ENCODE data around the gene PASK. TPM values are rescaled to one million over a fixed set of nuclear protein-coding genes. Genes with fewer than 3 reads are reported as not detected.

The PASK gene
- polyA plus RNA-seq, 1 donor (not counting 4 experiments of a cell fraction or from before 2014, with no cell fraction given) = 4.3 TPM

GRCh38 chr2:241068942-241069810 lies 80.1 kb downstream of the PASK start:
- H3K9me3 ChIP-seq (ENCODE audit: control insufficient read depth, low read depth, low read length) = no peaks in the 10 kb centered on the region
- no peaks in the 10 kb centered on the region for H3K9me1 ChIP-seq (ENCODE audit: control insufficient read depth, extremely low read depth, insufficient read depth, low read length)
- DNase-seq (ENCODE audit: low read depth, low spot score) (no peak), FAIRE-seq (no peak)
- H3K36me3 ChIP-seq (ENCODE audit: control insufficient read depth in 2 of 2, extremely low read depth in 1 of 2, insufficient read depth in 2 of 2, low read length in 2 of 2) = no peaks in the 10 kb centered on the region
- H3K9ac ChIP-seq (ENCODE audit: control insufficient read depth, extremely low read depth, insufficient read depth, low read length) = no peak overlapping the region
- no peak overlapping the region for H3K27ac ChIP-seq (ENCODE audit: control insufficient read depth, insufficient read depth, low read length)
- H3K27me3 ChIP-seq (ENCODE audit: control insufficient read depth, extremely low read depth, insufficient read depth, low read length) = peaks cover 7% of the 10 kb centered on the region
- no peaks in the 10 kb centered on the region for H3K79me2 ChIP-seq (ENCODE audit: control insufficient read depth, insufficient read depth, low read length)
- no peaks in the 10 kb centered on the region for H4K20me1 ChIP-seq (ENCODE audit: control insufficient read depth, extremely low read depth, insufficient read depth, low read length)
- no peak overlapping the region for H3K4me2 ChIP-seq (ENCODE audit: control insufficient read depth, extremely low read depth, insufficient read depth, low read depth, low read length)
- H3K4me1 ChIP-seq (ENCODE audit: control insufficient read depth, extremely low read depth, insufficient read depth, low read length) = no peaks in the 10 kb centered on the region
- dilution Hi-C loops (cut with MboI; ENCODE audit: extremely low pct_ligation_motif_present, low sequenced_read_pairs) = no loop called here
- no peak overlapping the region for H3K4me3 ChIP-seq (ENCODE audit: control insufficient read depth in 2 of 3, extremely low read depth in 1 of 3, insufficient read depth in 2 of 3, low read depth in 1 of 3, low read length in 3 of 3)
- H2AFZ ChIP-seq (ENCODE audit: control insufficient read depth, low read length) = no peak overlapping the region
- no peak for TF ChIP-seq CTCF (optimal IDR thresholded peaks at IDR 0.05 in 1 of 3, IDR thresholded peaks at IDR 0.05 in 1 of 3, conservative IDR thresholded peaks at IDR 0.05 in 1 of 3; ENCODE audit: extremely low read depth in 1 of 3, insufficient read depth in 2 of 3, low read length in 3 of 3)
- no peak for TF ChIP-seq EZH2 (IDR thresholded peaks at IDR 0.05; ENCODE audit: low read length)

GRCh38 chr2:241068136-241068941 lies 80.9 kb downstream of the PASK start:
- no peak overlapping the region for H3K4me2 ChIP-seq (ENCODE audit: control insufficient read depth, extremely low read depth, insufficient read depth, low read depth, low read length)
- no peak overlapping the region for H3K4me3 ChIP-seq (ENCODE audit: control insufficient read depth in 2 of 3, extremely low read depth in 1 of 3, insufficient read depth in 2 of 3, low read depth in 1 of 3, low read length in 3 of 3)
- H3K4me1 ChIP-seq (ENCODE audit: control insufficient read depth, extremely low read depth, insufficient read depth, low read length) = peaks cover 1% of the 10 kb centered on the region
- peaks cover 7% of the 10 kb centered on the region for H3K27me3 ChIP-seq (ENCODE audit: control insufficient read depth, extremely low read depth, insufficient read depth, low read length)
- H3K79me2 ChIP-seq (ENCODE audit: control insufficient read depth, insufficient read depth, low read length) = no peaks in the 10 kb centered on the region
- dilution Hi-C loops (cut with MboI; ENCODE audit: extremely low pct_ligation_motif_present, low sequenced_read_pairs) = no loop called here
- no peak overlapping the region for H2AFZ ChIP-seq (ENCODE audit: control insufficient read depth, low read length)
- H4K20me1 ChIP-seq (ENCODE audit: control insufficient read depth, extremely low read depth, insufficient read depth, low read length) = no peaks in the 10 kb centered on the region
- DNase-seq (ENCODE audit: low read depth, low spot score) (no peak), FAIRE-seq (no peak)
- H3K9me1 ChIP-seq (ENCODE audit: control insufficient read depth, extremely low read depth, insufficient read depth, low read length) = no peaks in the 10 kb centered on the region
- H3K9me3 ChIP-seq (ENCODE audit: control insufficient read depth, low read depth, low read length) = no peaks in the 10 kb centered on the region
- no peak overlapping the region for H3K27ac ChIP-seq (ENCODE audit: control insufficient read depth, insufficient read depth, low read length)
- H3K9ac ChIP-seq (ENCODE audit: control insufficient read depth, extremely low read depth, insufficient read depth, low read length) = no peak overlapping the region
- no peaks in the 10 kb centered on the region for H3K36me3 ChIP-seq (ENCODE audit: control insufficient read depth in 2 of 2, extremely low read depth in 1 of 2, insufficient read depth in 2 of 2, low read length in 2 of 2)
- no peak for TF ChIP-seq CTCF (optimal IDR thresholded peaks at IDR 0.05 in 1 of 3, IDR thresholded peaks at IDR 0.05 in 1 of 3, conservative IDR thresholded peaks at IDR 0.05 in 1 of 3; ENCODE audit: extremely low read depth in 1 of 3, insufficient read depth in 2 of 3, low read length in 3 of 3)
- TF ChIP-seq EZH2 (IDR thresholded peaks at IDR 0.05; ENCODE audit: low read length) = no peak
